ENCODE data around the gene OAS3.

The OAS3 gene

DNA sequence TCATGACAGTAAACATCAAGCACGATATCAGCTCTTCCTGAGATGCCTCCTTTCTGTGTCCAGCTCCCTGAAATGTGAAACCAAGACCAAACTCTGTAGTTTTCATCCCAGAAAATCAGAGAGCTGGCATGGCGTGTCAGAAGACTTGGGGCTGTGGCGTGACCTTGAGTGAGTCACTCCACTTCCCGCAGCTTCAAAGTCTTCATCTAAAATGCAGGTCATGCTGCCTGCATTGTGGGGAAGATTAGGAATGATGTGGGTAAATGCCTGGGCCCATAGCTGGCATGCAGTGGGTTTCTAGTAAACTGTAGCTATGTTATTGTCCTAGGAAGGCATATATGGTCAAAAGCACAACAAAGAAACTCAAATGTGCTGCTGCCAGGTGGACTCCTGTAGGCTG, 68.9 kb downstream of the OAS3 start:
- Histone ChIP-seq H3K27ac (replicated peaks) (no peak overlapping the region), H3K4me3 (replicated peaks; ENCODE audit: insufficient read depth, low read length) (no peak overlapping the region), H3K27me3 (ENCODE audit: insufficient read depth, poor library complexity, severe bottlenecking) (peaks cover 2% of the 10 kb centered on the region)
- TF ChIP-seq, protein P1, sequence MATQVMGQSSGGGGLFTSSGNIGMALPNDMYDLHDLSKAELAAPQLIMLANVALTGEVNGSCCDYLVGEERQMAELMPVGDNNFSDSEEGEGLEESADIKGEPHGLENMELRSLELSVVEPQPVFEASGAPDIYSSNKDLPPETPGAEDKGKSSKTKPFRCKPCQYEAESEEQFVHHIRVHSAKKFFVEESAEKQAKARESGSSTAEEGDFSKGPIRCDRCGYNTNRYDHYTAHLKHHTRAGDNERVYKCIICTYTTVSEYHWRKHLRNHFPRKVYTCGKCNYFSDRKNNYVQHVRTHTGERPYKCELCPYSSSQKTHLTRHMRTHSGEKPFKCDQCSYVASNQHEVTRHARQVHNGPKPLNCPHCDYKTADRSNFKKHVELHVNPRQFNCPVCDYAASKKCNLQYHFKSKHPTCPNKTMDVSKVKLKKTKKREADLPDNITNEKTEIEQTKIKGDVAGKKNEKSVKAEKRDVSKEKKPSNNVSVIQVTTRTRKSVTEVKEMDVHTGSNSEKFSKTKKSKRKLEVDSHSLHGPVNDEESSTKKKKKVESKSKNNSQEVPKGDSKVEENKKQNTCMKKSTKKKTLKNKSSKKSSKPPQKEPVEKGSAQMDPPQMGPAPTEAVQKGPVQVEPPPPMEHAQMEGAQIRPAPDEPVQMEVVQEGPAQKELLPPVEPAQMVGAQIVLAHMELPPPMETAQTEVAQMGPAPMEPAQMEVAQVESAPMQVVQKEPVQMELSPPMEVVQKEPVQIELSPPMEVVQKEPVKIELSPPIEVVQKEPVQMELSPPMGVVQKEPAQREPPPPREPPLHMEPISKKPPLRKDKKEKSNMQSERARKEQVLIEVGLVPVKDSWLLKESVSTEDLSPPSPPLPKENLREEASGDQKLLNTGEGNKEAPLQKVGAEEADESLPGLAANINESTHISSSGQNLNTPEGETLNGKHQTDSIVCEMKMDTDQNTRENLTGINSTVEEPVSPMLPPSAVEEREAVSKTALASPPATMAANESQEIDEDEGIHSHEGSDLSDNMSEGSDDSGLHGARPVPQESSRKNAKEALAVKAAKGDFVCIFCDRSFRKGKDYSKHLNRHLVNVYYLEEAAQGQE (IDR thresholded peaks at IDR 0.05; ENCODE audit: insufficient replicate concordance, low read depth): no peak
- TF ChIP-seq GABPA (IDR thresholded peaks at IDR 0.05; ENCODE audit: low read depth) (no peak), POLR2AphosphoS5 (IDR thresholded peaks at IDR 0.05; ENCODE audit: low read depth) (no peak), SPI1 (IDR thresholded peaks at IDR 0.05; ENCODE audit: borderline replicate concordance, low read depth) (no peak)
- TF ChIP-seq, protein P2, sequence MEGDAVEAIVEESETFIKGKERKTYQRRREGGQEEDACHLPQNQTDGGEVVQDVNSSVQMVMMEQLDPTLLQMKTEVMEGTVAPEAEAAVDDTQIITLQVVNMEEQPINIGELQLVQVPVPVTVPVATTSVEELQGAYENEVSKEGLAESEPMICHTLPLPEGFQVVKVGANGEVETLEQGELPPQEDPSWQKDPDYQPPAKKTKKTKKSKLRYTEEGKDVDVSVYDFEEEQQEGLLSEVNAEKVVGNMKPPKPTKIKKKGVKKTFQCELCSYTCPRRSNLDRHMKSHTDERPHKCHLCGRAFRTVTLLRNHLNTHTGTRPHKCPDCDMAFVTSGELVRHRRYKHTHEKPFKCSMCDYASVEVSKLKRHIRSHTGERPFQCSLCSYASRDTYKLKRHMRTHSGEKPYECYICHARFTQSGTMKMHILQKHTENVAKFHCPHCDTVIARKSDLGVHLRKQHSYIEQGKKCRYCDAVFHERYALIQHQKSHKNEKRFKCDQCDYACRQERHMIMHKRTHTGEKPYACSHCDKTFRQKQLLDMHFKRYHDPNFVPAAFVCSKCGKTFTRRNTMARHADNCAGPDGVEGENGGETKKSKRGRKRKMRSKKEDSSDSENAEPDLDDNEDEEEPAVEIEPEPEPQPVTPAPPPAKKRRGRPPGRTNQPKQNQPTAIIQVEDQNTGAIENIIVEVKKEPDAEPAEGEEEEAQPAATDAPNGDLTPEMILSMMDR (IDR thresholded peaks at IDR 0.05; ENCODE audit: insufficient read depth, low read length): no peak
- DNase-seq (ENCODE audit: low read depth in 1 of 2, low spot score in 1 of 2): no peak

DNA sequence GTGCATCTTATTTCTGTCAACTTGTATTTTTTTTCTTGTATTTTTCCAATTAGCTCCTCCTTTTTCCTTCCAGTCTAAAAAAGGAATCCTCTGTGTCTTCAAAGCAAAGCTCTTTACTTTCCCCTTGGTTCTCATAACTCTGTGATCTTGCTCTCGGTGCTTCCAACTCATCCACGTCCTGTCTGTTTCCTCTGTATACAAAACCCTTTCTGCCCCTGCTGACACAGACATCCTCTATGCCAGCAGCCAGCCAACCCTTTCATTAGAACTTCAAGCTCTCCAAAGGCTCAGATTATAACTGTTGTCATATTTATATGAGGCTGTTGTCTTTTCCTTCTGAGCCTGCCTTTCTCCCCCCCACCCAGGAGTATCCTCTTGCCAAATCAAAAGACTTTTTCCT, 72.4 kb downstream of the OAS3 start:
- H3K4me3 ChIP-seq (replicated peaks; ENCODE audit: insufficient read depth, low read length): no peak overlapping the region
- TF ChIP-seq, protein P2 (IDR thresholded peaks at IDR 0.05; ENCODE audit: insufficient read depth, low read length): no peak
- no peak for TF ChIP-seq POLR2AphosphoS5 (IDR thresholded peaks at IDR 0.05; ENCODE audit: low read depth)
- TF ChIP-seq, protein P1 (IDR thresholded peaks at IDR 0.05; ENCODE audit: insufficient replicate concordance, low read depth): no peak
- TF ChIP-seq GABPA (IDR thresholded peaks at IDR 0.05; ENCODE audit: low read depth): no peak
- TF ChIP-seq SPI1 (IDR thresholded peaks at IDR 0.05; ENCODE audit: borderline replicate concordance, low read depth): no peak
- no peak overlapping the region for H3K27ac ChIP-seq (replicated peaks)
- H3K27me3 ChIP-seq (ENCODE audit: insufficient read depth, poor library complexity, severe bottlenecking): peaks cover 2% of the 10 kb centered on the region
- DNase-seq (ENCODE audit: low read depth in 1 of 2, low spot score in 1 of 2): no peak

DNA sequence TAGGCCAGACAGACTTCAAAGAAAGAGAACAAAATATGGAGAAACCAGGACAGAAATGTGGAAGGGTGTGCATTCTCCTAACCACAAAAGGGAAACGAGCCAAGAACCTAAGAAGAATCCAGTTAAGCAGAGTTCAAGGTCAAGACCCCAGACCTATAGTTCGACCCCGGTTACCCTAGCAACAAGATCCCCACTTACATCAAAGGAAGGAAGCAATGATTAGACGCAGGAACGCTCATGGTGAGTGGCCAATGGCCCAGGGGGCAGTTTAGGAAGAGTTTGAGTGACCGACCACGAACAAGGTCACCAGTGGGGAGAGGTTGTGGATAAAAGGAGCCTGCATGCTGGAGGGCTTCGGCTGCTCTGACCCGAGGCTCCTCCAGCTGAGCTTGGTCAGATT, 76.3 kb downstream of the OAS3 start:
- Histone ChIP-seq H3K27ac (replicated peaks) (no peak overlapping the region), H3K4me3 (replicated peaks; ENCODE audit: insufficient read depth, low read length) (no peak overlapping the region), H3K27me3 (ENCODE audit: insufficient read depth, poor library complexity, severe bottlenecking) (peaks cover 2% of the 10 kb centered on the region)
- TF ChIP-seq, protein P2 (IDR thresholded peaks at IDR 0.05; ENCODE audit: insufficient read depth, low read length): no peak
- TF ChIP-seq POLR2AphosphoS5 (IDR thresholded peaks at IDR 0.05; ENCODE audit: low read depth) (no peak), SPI1 (IDR thresholded peaks at IDR 0.05; ENCODE audit: borderline replicate concordance, low read depth) (no peak), GABPA (IDR thresholded peaks at IDR 0.05; ENCODE audit: low read depth) (no peak)
- DNase-seq (ENCODE audit: low read depth in 1 of 2, low spot score in 1 of 2): no peak

DNA sequence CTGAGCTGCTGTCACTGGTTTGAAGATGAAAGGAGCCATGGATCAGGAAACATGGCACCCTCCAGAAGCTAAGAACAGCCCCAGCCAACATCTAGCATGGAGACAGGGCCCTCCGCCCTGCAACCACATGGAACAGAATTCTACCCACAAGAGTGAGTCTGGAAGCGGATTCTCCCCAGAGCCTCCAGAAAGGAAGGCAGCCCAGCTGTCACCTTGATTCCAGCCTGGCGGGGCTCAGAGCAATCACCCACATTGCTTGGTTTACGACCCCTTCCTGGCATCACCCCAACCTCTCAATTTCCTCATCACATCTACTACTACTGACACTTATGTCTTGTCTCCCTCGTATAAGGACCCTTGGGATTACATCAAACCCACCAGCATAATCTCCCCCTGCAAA, 78.5 kb downstream of the OAS3 start:
- no peak for DNase-seq (ENCODE audit: low read depth in 1 of 2, low spot score in 1 of 2)
- H3K27ac ChIP-seq (replicated peaks): no peak overlapping the region
- H3K27me3 ChIP-seq (ENCODE audit: insufficient read depth, poor library complexity, severe bottlenecking): peaks cover 4% of the 10 kb centered on the region
- TF ChIP-seq, protein P2 (IDR thresholded peaks at IDR 0.05; ENCODE audit: insufficient read depth, low read length): no peak
- no peak for TF ChIP-seq POLR2AphosphoS5 (IDR thresholded peaks at IDR 0.05; ENCODE audit: low read depth)
- TF ChIP-seq, protein P1 (IDR thresholded peaks at IDR 0.05; ENCODE audit: insufficient replicate concordance, low read depth): no peak
- no peak for TF ChIP-seq GABPA (IDR thresholded peaks at IDR 0.05; ENCODE audit: low read depth)
- no peak for TF ChIP-seq SPI1 (IDR thresholded peaks at IDR 0.05; ENCODE audit: borderline replicate concordance, low read depth)
- no peak overlapping the region for H3K4me3 ChIP-seq (replicated peaks; ENCODE audit: insufficient read depth, low read length)

All from HL-60 (cell line).